PFSK-1 (cell line): ENCODE data around the gene CEP97.

Experiments used
- FOXP2 ChIP-seq: optimal IDR thresholded peaks from 2 replicates; pipeline ENCODE3; 2011; ENCODE audit warnings: borderline replicate concordance, control low read depth, inconsistent platforms; ENCODE audit not compliant: insufficient read depth; ENCODE audit errors: extremely low read length, extremely low read depth
- POLR2AphosphoS5 ChIP-seq: IDR thresholded peaks from 2 replicates; pipeline ENCODE4 v1.6.1; 2012; ENCODE audit warnings: low read depth, mild to moderate bottlenecking, control low read depth, low read length, moderate library complexity
- REST ChIP-seq, 2 experiments: IDR thresholded peaks; 2 replicates each; pipeline versions ENCODE4 v1.6.1 to v1.8.0; 2011 to 2012; ENCODE audit warnings: low read depth in 2 of 2, low read length in 2 of 2, control low read depth in 1 of 2, inconsistent platforms in 1 of 2, mild to moderate bottlenecking in 1 of 2, moderate library complexity in 1 of 2; ENCODE audit not compliant: insufficient read depth in 1 of 2
- SIN3A ChIP-seq: IDR thresholded peaks from 2 replicates; pipeline ENCODE4 v1.6.1; 2012; ENCODE audit warnings: mild to moderate bottlenecking, low read length, moderate library complexity, borderline replicate concordance; ENCODE audit not compliant: insufficient read depth
- TAF1 ChIP-seq: IDR thresholded peaks from 2 replicates; pipeline ENCODE4 v1.6.1; 2012; ENCODE audit warnings: low read length, control low read depth, borderline replicate concordance; ENCODE audit not compliant: insufficient read depth

The CEP97 gene

GRCh38 chr3:101811875-101812274 lies 87.5 kb downstream of the CEP97 start:
- TF ChIP-seq REST (IDR thresholded peaks at IDR 0.05; ENCODE audit: insufficient read depth in 1 of 2, low read depth in 2 of 2, low read length in 2 of 2) (no peak), SIN3A (no peak), POLR2AphosphoS5 (no peak), TAF1 (no peak), FOXP2 (no peak)

- TF ChIP-seq TAF1 (no peak), POLR2AphosphoS5 (no peak), REST (IDR thresholded peaks at IDR 0.05; ENCODE audit: insufficient read depth in 1 of 2, low read depth in 2 of 2, low read length in 2 of 2) (no peak), SIN3A (no peak), FOXP2 (no peak)
These were observed 88.5 kb downstream of the CEP97 start for GRCh38 chr3:101812895-101813294.

GRCh38 chr3:101813817-101814440 lies 89.5 kb downstream of the CEP97 start:
- TF ChIP-seq POLR2AphosphoS5 (no peak), FOXP2 (no peak)

GRCh38 chr3:101814835-101815234 lies 90.4 kb downstream of the CEP97 start:
- TF ChIP-seq FOXP2 (no peak), REST (IDR thresholded peaks at IDR 0.05; ENCODE audit: insufficient read depth in 1 of 2, low read depth in 2 of 2, low read length in 2 of 2) (no peak), TAF1 (no peak), POLR2AphosphoS5 (no peak), SIN3A (no peak)

- TF ChIP-seq REST (IDR thresholded peaks at IDR 0.05; ENCODE audit: insufficient read depth in 1 of 2, low read depth in 2 of 2, low read length in 2 of 2) (no peak), POLR2AphosphoS5 (no peak), FOXP2 (no peak), SIN3A (no peak), TAF1 (no peak)
These were observed 92.1 kb downstream of the CEP97 start for GRCh38 chr3:101816215-101817149.
